Hematopoietic multipotent progenitor cell treated with erythropoietin and hydrocortisone succinate and interleukin-3 and kit ligand, for 6 days (in vitro differentiated cells): ENCODE results near the gene CHRNB2.

Experiments used
- DNase-seq: peaks from one replicate; pipeline ENCODE4 v3.0.0-alpha.2; 2015

Gene CHRNB2

DNA sequence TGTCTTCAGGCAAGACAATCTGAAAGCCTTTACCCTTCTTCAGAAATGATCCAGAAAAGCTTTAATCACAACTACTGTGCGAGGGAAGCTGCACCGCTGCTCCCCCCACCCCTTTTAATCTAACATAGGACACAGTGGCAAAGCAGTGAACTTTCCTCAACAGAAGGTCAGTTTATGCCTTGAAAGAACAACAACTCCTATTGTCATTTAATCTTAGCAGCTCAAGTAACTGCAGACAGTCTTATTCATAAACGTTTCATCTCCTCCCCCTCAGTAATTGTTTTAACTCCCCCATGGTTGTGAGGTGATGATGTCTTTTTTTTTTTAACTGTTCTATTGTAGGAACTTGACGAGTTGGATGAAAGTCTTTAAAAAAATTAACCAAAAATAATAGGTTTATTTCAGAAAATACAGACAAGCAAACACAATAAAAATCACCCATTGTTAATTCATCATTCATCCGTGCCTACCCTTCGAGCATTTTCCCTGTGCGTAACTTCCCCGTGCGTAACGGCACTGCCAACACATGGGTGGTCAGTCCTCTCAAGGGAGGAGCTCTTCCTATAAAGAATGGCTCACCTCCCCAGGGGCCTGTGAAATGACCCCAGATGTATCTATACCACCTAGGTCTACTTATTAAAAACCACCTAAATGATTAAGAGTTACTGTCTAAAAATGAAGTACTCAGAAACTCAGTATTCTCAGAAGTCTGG lies 43.7 kb downstream of the CHRNB2 start:
- DNase-seq, result no peak

DNA sequence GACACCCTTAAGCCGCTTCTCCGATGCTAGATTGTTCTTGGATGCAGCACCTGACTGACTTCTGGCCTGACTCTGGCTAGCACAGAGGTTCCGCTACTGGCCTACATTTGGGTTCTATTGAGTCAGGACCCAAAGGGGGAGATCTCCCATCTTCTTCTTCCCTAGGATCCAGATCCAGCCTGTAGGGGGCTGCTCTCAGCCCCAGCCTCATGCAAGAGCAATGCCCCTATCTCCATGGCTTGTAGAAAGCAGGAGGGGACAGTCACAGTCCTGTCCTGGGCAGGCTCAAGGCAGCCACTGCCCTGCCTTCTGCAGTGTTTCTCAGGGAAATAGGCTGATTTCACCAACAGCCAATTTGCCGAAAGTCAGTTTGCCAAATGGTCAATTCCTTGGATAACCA lies 46.7 kb downstream of the CHRNB2 start:
- DNase-seq, result no peak

GRCh38 chr1:154614901-154615300 lies 47.3 kb downstream of the CHRNB2 start:
- peak; percentile 51 for DNase-seq

GRCh38 chr1:154615411-154615810 lies 47.8 kb downstream of the CHRNB2 start:
- no peak for DNase-seq

GRCh38 chr1:154616659-154617345 lies 49.2 kb downstream of the CHRNB2 start:
- DNase-seq, result peak; percentile 42

DNA sequence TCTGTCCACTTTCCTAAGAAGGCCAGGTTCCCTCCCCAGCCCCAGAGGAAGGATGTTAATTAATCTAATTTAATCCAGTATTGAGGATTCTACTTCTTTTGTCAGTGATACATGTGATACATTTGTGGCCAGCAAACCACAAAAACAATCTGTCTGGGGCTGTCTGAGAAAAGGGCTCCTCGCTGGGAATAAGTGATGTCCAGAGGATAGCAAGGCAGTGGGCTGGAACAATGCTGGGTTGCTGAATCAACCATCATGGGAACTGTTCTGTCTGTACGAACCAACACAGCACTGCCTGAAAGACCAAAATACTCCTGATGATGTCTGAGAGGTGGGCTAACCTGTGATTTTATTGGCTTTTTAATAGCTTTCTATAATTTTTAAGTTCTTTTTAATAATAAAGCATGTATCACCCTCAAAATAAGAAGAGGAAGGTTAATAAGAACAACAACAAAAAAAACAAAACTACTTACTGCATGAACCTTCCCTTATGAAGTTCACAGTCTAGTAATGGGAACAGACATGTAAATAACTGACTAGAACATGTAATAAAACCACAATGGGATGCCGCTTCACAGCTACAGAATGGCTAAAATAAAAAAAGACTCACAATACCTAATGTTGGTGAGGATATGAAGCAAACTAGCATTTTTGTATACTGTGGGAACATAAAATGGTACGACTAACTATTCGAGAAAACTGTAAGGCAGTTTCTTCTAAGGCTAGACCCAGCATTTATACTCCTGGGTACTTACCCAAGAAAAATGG lies 51.8 kb downstream of the CHRNB2 start:
- DNase-seq, result no peak

- DNase-seq, result no peak
Observed at GRCh38 chr1:154620751-154621150, 53.2 kb downstream of the CHRNB2 start.

- DNase-seq, result peak; percentile 37
Observed at GRCh38 chr1:154621875-154622274, 54.3 kb downstream of the CHRNB2 start.

- DNase-seq, result no peak
Observed at GRCh38 chr1:154622503-154623039, 55.0 kb downstream of the CHRNB2 start.

DNA sequence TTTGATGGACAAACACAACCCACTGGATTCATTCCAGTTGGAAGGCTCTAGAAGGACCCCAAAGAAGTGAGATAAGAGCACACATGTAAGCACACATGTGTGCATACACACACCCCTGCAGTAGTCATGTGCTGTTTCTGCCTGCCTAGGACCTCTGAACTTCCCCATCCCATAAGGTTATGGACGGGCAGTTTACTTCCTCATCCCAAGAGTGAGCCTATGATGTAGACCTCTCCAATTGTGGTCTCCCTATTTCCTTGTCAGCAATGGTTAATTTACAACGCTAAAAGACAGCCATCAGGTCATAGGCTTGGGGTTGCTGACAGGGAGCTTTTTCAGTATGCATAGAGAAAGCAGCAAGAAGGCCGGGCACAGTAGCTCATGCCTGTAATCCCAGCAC lies 55.8 kb downstream of the CHRNB2 start:
- peak; percentile 15 for DNase-seq

GRCh38 chr1:154624746-154625643 lies 57.4 kb downstream of the CHRNB2 start:
- no peak for DNase-seq

DNA sequence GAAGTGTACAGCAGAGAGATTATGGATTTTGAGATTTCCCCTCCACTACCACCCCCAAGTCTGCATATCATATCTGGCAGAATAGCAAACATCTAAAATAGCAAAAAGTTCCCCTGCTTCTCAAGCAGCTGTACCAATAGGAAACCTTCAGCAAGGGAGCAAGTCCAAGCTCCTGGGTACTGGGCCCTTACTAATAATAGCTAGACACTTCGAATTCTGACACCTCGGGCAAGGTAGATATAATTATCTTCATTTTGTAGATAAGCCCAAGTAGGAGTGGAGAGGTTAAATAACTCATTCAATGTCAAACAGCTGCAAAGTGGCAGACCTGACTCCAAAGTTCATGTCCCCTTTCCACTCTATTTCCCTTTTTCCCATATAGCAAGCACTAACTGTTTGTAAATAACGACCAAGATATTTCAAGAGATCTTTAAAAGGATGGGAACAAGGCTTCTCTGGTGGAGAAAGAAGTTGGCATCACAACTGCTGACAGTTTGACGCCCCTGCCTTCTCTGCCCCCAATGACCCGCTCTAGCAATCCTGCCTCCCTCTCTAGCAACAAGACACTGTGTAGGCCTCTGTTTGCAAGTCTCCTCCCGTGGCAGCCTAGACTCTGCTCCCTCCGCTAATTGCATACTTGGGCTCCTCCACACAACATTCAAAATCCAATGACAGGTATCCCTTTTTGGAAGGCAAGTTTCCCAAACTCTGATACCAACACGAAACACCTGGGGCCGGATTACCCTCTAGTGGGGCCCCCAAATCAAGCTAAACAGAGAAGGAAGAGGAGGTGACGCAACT lies 59.1 kb downstream of the CHRNB2 start:
- DNase-seq, result peak; percentile 45

DNA sequence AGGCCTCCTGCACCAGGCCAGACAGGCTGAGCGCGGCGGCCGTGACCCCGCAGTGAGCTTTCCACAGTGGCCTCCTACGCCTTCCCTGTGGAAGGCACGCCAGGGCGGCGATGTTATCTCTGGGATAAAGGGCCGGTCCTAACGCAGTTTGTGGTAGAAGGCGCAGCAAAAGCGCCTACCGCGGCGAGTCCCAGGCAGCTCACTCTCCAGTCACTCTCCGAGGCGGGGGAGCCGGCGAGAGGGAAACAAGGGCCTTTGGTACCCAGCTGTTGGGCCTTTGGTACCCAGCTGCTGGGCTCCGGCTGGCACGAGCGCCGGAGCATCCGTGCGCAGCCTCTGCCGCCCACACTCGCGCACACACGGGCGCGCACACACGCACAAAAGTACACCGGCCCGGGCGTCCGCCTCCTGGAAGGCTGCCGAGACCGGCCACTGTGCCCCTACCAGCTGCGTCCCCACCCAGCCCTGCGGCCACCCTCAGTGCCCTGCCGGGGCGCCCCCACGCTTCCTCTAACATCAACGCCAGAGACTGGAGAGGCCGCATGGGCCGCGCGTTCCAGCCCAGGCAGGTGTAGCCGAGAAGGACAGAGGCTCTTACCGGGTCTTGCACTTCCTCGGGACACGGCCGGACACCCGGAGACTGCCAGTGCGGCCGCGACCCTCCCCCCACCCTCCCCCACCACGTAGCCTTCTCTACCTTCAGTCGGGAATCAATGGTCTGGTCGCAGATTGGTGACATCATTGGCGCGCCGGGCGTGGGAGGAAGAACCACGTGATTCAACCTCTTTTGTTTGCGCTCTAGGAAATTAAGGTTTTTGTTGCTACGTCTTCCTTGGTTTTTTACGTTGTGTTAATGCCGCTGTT lies 59.9 kb downstream of the CHRNB2 start:
- peak; percentile 93 for DNase-seq

GRCh38 chr1:154628121-154628405 lies 60.5 kb downstream of the CHRNB2 start:
- no peak for DNase-seq

- DNase-seq, result peak; percentile 93
Observed at GRCh38 chr1:154629061-154629674, 61.6 kb downstream of the CHRNB2 start.
